HepG2 (cell line): ENCODE results near the gene INTS7. TPM values are rescaled to one million over a fixed set of nuclear protein-coding genes. Genes with fewer than 3 reads are reported as not detected.
A peak's percentile ranks its signal among the peaks of the same experiment; 100 is the strongest.

Source experiments
- DR1 ChIP-seq: sonication (generic); formaldehyde crosslinking; IDR thresholded peaks from 2 replicates; pipeline ENCODE4 v1.8.0; 2021; ENCODE audit warnings: mild to moderate bottlenecking, missing genetic modification reagents, inconsistent platforms
- ERF ChIP-seq: IDR thresholded peaks from 2 replicates; pipeline ENCODE4 v1.6.1; 2018; ENCODE audit warnings: missing biosample characterization, missing genetic modification reagents
- KDM5A ChIP-seq: fragments of 200-600 bp; sonication (generic); IDR thresholded peaks from 2 replicates; pipeline ENCODE4 v1.7.0; 2018; ENCODE audit warnings: antibody characterized with exemption, mild to moderate bottlenecking, low read length, borderline replicate concordance
- NPAS2 ChIP-seq: sonication (generic); formaldehyde crosslinking; IDR thresholded peaks from 2 replicates; pipeline ENCODE4 v1.8.0; 2022; ENCODE audit warnings: mild to moderate bottlenecking, missing genetic modification reagents, borderline replicate concordance
- SATB2 ChIP-seq: sonication (generic); formaldehyde crosslinking; IDR thresholded peaks from 2 replicates; pipeline ENCODE4 v1.5.0; 2020; ENCODE audit warnings: missing genetic modification reagents
- SMAD9 ChIP-seq: sonication (generic); formaldehyde crosslinking; IDR thresholded peaks from 2 replicates; pipeline ENCODE4 v1.5.1; 2020; ENCODE audit warnings: mild to moderate bottlenecking, missing genetic modification reagents
- SSRP1 ChIP-seq: IDR thresholded peaks from 2 replicates; pipeline ENCODE4 v1.6.1; 2016; ENCODE audit warnings: control low read depth
- ZNF232 ChIP-seq: sonication (generic); formaldehyde crosslinking; IDR thresholded peaks from 2 replicates; pipeline ENCODE4 v1.4.0; 2020; ENCODE audit warnings: missing genetic modification reagents, borderline replicate concordance
- ZNF660 ChIP-seq: sonication (generic); formaldehyde crosslinking; IDR thresholded peaks from 2 replicates; pipeline ENCODE4 v1.5.1; 2020; ENCODE audit warnings: mild to moderate bottlenecking, low read depth, missing genetic modification reagents, borderline replicate concordance
- ZNF749 ChIP-seq: sonication (generic); formaldehyde crosslinking; IDR thresholded peaks from 2 replicates; pipeline ENCODE4 v1.8.0; 2022; ENCODE audit warnings: mild to moderate bottlenecking, missing genetic modification reagents, moderate library complexity, borderline replicate concordance
- ZNF776 ChIP-seq: sonication (generic); formaldehyde crosslinking; IDR thresholded peaks from 2 replicates; pipeline ENCODE4 v1.4.0; 2020; ENCODE audit warnings: mild to moderate bottlenecking, missing genetic modification reagents
- polyA plus RNA-seq, 8 experiments: library from polyadenylated mRNA; depleted of rRNA in 3 of 8; stranded (reverse) in 7 of 8; unstranded in 1 of 8; fragments of >200 nt; fragmentation: Illumina TruSeq in 4 of 8; extraction: Trizol in 4 of 8; gene quantifications; 2 replicates each; pipeline versions ENCODE4 v1.2.1 to v1.2.3, GENCODE V29; 2011 to 2016; ENCODE audit warnings: low read depth in 4 of 8, missing spikeins in 1 of 8, mixed read lengths in 1 of 8; ENCODE audit not compliant: insufficient read depth in 1 of 8
- total RNA-seq, 5 experiments: library from RNA; depleted of rRNA; stranded (reverse); fragments of >200 nt; fragmentation: Illumina TruSeq; extraction: Trizol; gene quantifications; 2 replicates each; pipeline ENCODE4 v1.2.3, GENCODE V29; 2016; ENCODE audit warnings: low read depth in 1 of 5
- TF ChIP-seq, protein P1 (sequence below): sonication (generic); formaldehyde crosslinking; IDR thresholded peaks from 2 replicates; pipeline ENCODE4 v1.4.0; 2020; ENCODE audit warnings: mild to moderate bottlenecking, missing genetic modification reagents
- TF ChIP-seq, protein P2 (sequence below): sonication (generic); formaldehyde crosslinking; IDR thresholded peaks from 2 replicates; pipeline ENCODE4 v1.4.0; 2020; ENCODE audit warnings: missing genetic modification reagents, borderline replicate concordance
- TF ChIP-seq, protein P3 (sequence below): sonication (generic); formaldehyde crosslinking; conservative IDR thresholded peaks from 2 replicates; pipeline ENCODE4 v1.4.0; 2020; ENCODE audit warnings: missing genetic modification reagents
- TF ChIP-seq, protein P4 (sequence below): IDR thresholded peaks from 2 replicates; pipeline ENCODE4 v1.6.1; 2016; ENCODE audit warnings: low read depth, control low read depth
- TF ChIP-seq, protein P5 (sequence below): sonication (generic); formaldehyde crosslinking; IDR thresholded peaks from 2 replicates; pipeline ENCODE4 v1.4.0; 2020; ENCODE audit warnings: mild to moderate bottlenecking, missing genetic modification reagents
- TF ChIP-seq, protein P6 (sequence below): sonication (generic); formaldehyde crosslinking; IDR thresholded peaks from 2 replicates; pipeline ENCODE4 v1.5.0; 2020; ENCODE audit warnings: missing genetic modification reagents, mild to moderate bottlenecking, borderline replicate concordance
- TF ChIP-seq, protein P7 (sequence below): sonication (generic); formaldehyde crosslinking; IDR thresholded peaks from 2 replicates; pipeline ENCODE4 v1.5.0; 2020; ENCODE audit warnings: mild to moderate bottlenecking, missing genetic modification reagents

INTS7 gene
- total and polyA plus RNA-seq, 2 of the 13 experiments (the other 11 are each of a cell fraction or from before 2014, with no cell fraction given) = 18.3 to 22.4 TPM

DNA sequence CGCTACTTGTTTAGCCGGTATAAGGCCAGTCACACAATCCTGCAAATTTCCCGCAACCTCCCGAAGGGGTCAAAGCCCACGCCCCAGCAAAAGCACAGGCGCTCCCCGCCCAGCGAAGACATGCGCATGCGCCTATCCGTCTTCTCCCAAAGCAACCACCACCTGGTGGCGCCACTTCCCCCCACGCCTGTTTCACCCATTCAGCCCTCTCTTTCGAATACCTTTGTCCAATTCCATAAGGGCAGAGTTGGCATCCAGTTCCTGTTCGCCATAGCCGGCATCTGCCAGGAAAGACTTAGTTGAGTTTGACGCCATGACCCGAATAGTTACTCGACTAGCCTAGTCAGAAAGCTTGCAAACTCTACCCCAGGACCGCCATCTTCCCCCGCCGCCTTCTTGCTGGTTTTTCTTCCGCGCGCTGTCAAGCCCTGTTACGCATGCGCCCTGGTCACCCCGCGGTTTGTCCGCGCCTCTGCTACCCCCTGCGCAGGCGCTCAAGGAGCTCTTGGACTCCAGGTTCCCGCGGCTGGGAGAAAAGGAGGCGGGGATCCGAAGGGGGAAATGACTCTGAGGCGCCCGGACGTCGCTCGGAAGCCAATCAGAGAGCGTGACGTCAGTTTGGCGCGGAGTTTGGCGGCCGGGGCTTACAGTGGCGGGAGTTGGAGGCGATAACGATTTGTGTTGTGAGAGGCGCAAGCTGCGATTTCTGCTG lies at the start of gene INTS7, which contains the start of gene DTL (continued):
- TF ChIP-seq, protein P1, sequence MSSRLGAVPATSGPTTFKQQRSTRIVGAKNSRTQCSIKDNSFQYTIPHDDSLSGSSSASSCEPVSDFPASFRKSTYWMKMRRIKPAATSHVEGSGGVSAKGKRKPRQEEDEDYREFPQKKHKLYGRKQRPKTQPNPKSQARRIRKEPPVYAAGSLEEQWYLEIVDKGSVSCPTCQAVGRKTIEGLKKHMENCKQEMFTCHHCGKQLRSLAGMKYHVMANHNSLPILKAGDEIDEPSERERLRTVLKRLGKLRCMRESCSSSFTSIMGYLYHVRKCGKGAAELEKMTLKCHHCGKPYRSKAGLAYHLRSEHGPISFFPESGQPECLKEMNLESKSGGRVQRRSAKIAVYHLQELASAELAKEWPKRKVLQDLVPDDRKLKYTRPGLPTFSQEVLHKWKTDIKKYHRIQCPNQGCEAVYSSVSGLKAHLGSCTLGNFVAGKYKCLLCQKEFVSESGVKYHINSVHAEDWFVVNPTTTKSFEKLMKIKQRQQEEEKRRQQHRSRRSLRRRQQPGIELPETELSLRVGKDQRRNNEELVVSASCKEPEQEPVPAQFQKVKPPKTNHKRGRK = no peak
- TF ChIP-seq, protein P2, sequence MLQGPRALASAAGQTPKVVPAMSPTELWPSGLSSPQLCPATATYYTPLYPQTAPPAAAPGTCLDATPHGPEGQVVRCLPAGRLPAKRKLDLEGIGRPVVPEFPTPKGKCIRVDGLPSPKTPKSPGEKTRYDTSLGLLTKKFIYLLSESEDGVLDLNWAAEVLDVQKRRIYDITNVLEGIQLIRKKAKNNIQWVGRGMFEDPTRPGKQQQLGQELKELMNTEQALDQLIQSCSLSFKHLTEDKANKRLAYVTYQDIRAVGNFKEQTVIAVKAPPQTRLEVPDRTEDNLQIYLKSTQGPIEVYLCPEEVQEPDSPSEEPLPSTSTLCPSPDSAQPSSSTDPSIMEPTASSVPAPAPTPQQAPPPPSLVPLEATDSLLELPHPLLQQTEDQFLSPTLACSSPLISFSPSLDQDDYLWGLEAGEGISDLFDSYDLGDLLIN (CRISPR knock-in tag) = no peak; the same call in 1 of the 2 replicates
- TF ChIP-seq SMAD9 (CRISPR knock-in tag) (no peak), ERF (CRISPR knock-in tag) (no peak; the same call in none of the 2 replicates), SATB2 (CRISPR knock-in tag) (no peak), KDM5A (peak; percentile 74; the same call in 1 of the 2 replicates), ZNF776 (CRISPR knock-in tag) (0 out of 2 replicates have a peak, but pooled peaks have one; percentile 20), DR1 (CRISPR knock-in tag) (peak; percentile 69), ZNF660 (CRISPR knock-in tag) (no peak), ZNF749 (CRISPR knock-in tag) (peak; percentile 33; the same call in 1 of the 2 replicates), SSRP1 (no peak), NPAS2 (no peak), ZNF232 (CRISPR knock-in tag) (0 out of 2 replicates have a peak, but pooled peaks have one; percentile 15)
- TF ChIP-seq, protein P3, sequence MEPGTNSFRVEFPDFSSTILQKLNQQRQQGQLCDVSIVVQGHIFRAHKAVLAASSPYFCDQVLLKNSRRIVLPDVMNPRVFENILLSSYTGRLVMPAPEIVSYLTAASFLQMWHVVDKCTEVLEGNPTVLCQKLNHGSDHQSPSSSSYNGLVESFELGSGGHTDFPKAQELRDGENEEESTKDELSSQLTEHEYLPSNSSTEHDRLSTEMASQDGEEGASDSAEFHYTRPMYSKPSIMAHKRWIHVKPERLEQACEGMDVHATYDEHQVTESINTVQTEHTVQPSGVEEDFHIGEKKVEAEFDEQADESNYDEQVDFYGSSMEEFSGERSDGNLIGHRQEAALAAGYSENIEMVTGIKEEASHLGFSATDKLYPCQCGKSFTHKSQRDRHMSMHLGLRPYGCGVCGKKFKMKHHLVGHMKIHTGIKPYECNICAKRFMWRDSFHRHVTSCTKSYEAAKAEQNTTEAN (CRISPR knock-in tag) = 0 out of 2 replicates have a peak, but pooled peaks have one; percentile 52
- TF ChIP-seq, protein P4, sequence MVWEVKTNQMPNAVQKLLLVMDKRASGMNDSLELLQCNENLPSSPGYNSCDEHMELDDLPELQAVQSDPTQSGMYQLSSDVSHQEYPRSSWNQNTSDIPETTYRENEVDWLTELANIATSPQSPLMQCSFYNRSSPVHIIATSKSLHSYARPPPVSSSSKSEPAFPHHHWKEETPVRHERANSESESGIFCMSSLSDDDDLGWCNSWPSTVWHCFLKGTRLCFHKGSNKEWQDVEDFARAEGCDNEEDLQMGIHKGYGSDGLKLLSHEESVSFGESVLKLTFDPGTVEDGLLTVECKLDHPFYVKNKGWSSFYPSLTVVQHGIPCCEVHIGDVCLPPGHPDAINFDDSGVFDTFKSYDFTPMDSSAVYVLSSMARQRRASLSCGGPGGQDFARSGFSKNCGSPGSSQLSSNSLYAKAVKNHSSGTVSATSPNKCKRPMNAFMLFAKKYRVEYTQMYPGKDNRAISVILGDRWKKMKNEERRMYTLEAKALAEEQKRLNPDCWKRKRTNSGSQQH (CRISPR knock-in tag) = peak; percentile 76
- TF ChIP-seq, protein P5, sequence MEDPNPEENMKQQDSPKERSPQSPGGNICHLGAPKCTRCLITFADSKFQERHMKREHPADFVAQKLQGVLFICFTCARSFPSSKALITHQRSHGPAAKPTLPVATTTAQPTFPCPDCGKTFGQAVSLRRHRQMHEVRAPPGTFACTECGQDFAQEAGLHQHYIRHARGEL (CRISPR knock-in tag) = no peak
- TF ChIP-seq, protein P6, sequence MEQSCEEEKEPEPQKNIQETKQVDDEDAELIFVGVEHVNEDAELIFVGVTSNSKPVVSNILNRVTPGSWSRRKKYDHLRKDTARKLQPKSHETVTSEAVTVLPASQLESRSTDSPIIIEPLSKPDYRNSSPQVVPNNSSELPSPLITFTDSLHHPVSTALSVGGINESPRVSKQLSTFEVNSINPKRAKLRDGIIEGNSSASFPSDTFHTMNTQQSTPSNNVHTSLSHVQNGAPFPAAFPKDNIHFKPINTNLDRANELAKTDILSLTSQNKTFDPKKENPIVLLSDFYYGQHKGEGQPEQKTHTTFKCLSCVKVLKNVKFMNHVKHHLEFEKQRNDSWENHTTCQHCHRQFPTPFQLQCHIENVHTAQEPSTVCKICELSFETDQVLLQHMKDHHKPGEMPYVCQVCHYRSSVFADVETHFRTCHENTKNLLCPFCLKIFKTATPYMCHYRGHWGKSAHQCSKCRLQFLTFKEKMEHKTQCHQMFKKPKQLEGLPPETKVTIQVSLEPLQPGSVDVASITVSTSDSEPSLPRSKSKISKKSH = peak; percentile 36; the same call in 1 of the 2 replicates
- TF ChIP-seq, protein P7, sequence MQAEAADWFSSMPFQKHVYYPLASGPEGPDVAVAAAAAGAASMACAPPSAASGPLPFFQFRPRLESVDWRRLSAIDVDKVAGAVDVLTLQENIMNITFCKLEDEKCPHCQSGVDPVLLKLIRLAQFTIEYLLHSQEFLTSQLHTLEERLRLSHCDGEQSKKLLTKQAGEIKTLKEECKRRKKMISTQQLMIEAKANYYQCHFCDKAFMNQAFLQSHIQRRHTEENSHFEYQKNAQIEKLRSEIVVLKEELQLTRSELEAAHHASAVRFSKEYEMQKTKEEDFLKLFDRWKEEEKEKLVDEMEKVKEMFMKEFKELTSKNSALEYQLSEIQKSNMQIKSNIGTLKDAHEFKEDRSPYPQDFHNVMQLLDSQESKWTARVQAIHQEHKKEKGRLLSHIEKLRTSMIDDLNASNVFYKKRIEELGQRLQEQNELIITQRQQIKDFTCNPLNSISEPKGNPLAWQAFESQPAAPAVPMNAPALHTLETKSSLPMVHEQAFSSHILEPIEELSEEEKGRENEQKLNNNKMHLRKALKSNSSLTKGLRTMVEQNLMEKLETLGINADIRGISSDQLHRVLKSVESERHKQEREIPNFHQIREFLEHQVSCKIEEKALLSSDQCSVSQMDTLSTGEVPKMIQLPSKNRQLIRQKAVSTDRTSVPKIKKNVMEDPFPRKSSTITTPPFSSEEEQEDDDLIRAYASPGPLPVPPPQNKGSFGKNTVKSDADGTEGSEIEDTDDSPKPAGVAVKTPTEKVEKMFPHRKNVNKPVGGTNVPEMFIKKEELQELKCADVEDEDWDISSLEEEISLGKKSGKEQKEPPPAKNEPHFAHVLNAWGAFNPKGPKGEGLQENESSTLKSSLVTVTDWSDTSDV (CRISPR knock-in tag) = no peak
